B cell (primary cell): ENCODE results near the gene RNF224. TPM values are rescaled to one million over a fixed set of nuclear protein-coding genes. Genes with fewer than 3 reads are reported as not detected.

Source experiments
- ATAC-seq: fragments of 200-7000 bp; cut with Tn5 transposase; one replicate; pipeline ENCODE4 v1.10.0; 2021; ENCODE audit warnings: low read depth, mild to moderate bottlenecking, moderate number of reproducible peaks, moderate library complexity
- CTCF ChIA-PET: fragments of 350-600 bp; sonication (Branson Sonifier 250); formaldehyde crosslinking; loops from one replicate; lab custom pipeline; 2021; ENCODE audit warnings: antibody characterized with exemption, inconsistent platforms; lab: Charles Lee
- POLR2A ChIA-PET: fragments of 350-600 bp; sonication (Branson Sonifier 250); formaldehyde crosslinking; loops from one replicate; lab custom pipeline; 2021; ENCODE audit warnings: antibody characterized with exemption; lab: Charles Lee
- DNase-seq: peaks from one replicate; pipeline ENCODE4 v3.0.0; 2013
- H2AFZ ChIP-seq: 2 replicates; pipeline ENCODE4 v1.6.1; 2012; ENCODE audit warnings: mild to moderate bottlenecking, low read depth, low read length; ENCODE audit not compliant: insufficient read depth, poor library complexity, severe bottlenecking
- H3K27ac ChIP-seq, 2 donors: 1 replicate in 1 of 2; 2 replicates in 1 of 2; pipeline ENCODE4 v1.5.1; 2012 to 2013; ENCODE audit warnings: low read length in 2 of 2, mild to moderate bottlenecking in 2 of 2, moderate library complexity in 1 of 2
- H3K27me3 ChIP-seq, 4 experiments: fragments of 200-600 bp in 1 of 4; sonication (generic) in 1 of 4; replicated peaks in 1 of 4; 1 replicate in 2 of 4; 2 replicates in 2 of 4; pipeline versions ENCODE4 v1.6.1 to v1.7.0; 2013 to 2016; ENCODE audit warnings: low read length in 3 of 4, mild to moderate bottlenecking in 2 of 4, mixed read lengths in 1 of 4, moderate library complexity in 1 of 4; ENCODE audit not compliant: insufficient read depth in 4 of 4, control insufficient read depth in 3 of 4; ENCODE audit errors: control extremely low read depth in 1 of 4
- H3K36me3 ChIP-seq, 2 experiments: replicated peaks in 1 of 2; 1 replicate in 1 of 2; 2 replicates in 1 of 2; pipeline versions ENCODE4 v1.6.1 to v1.7.1; 2013; ENCODE audit warnings: low read length in 1 of 2; ENCODE audit not compliant: insufficient read depth in 2 of 2, control insufficient read depth in 1 of 2; ENCODE audit errors: control extremely low read depth in 1 of 2, extremely low read depth in 1 of 2
- H3K4me1 ChIP-seq, 2 donors: fragments of 200-600 bp in 1 of 2; sonication (generic) in 1 of 2; 1 replicate in 1 of 2; 2 replicates in 1 of 2; pipeline versions ENCODE4 v1.5.1 to v1.6.1; 2013 to 2017; ENCODE audit warnings: low read length in 2 of 2; ENCODE audit not compliant: control insufficient read depth in 2 of 2, insufficient read depth in 2 of 2
- H3K4me2 ChIP-seq: replicated peaks from 2 replicates; pipeline ENCODE3; 2012; ENCODE audit warnings: mild to moderate bottlenecking, low read depth, low read length; ENCODE audit not compliant: poor library complexity, severe bottlenecking
- H3K4me3 ChIP-seq, 5 experiments: fragments of 200-600 bp in 1 of 5; sonication (generic) in 1 of 5; 1 replicate in 3 of 5; 2 replicates in 2 of 5; pipeline versions ENCODE4 v1.5.1 to v1.7.0; 2011 to 2016; ENCODE audit warnings: low read length in 4 of 5, mild to moderate bottlenecking in 4 of 5, low read depth in 2 of 5, control low read depth in 1 of 5, moderate library complexity in 1 of 5; ENCODE audit not compliant: insufficient read depth in 1 of 5; ENCODE audit errors: control extremely low read depth in 1 of 5, extremely low read depth in 1 of 5
- H3K79me2 ChIP-seq: fragments of 200-600 bp; sonication (generic); one replicate; pipeline ENCODE4 v1.6.0; 2016; ENCODE audit warnings: low read length; ENCODE audit not compliant: control insufficient read depth, insufficient read depth
- H3K9ac ChIP-seq: fragments of 200-600 bp; sonication (generic); 2 replicates; pipeline ENCODE4 v1.6.1; 2017; ENCODE audit warnings: mild to moderate bottlenecking, low read length, moderate library complexity
- H3K9me3 ChIP-seq, 3 donors: one replicate each; pipeline versions ENCODE4 v1.6.1 to v1.7.1; 2013; ENCODE audit warnings: low read length in 2 of 3; ENCODE audit not compliant: control insufficient read depth in 2 of 3, insufficient read depth in 1 of 3; ENCODE audit errors: control extremely low read depth in 1 of 3
- H4K20me1 ChIP-seq: 2 replicates; pipeline ENCODE4 v1.6.0; 2012; ENCODE audit warnings: mild to moderate bottlenecking, low read length; ENCODE audit not compliant: insufficient read depth, control insufficient read depth, poor library complexity, severe bottlenecking
- H3K27ac Mint-ChIP-seq: one replicate; pipeline ENCODE4 v1.8.0; 2021; ENCODE audit warnings: mixed read lengths
- H3K27me3 Mint-ChIP-seq: one replicate; pipeline ENCODE4 v1.8.0; 2021; ENCODE audit warnings: mixed read lengths
- H3K4me1 Mint-ChIP-seq: one replicate; pipeline ENCODE4 v1.8.0; 2021; ENCODE audit warnings: mixed read lengths
- H3K4me3 Mint-ChIP-seq: one replicate; pipeline ENCODE4 v1.8.0; 2021; ENCODE audit warnings: mixed read lengths
- H3K9me3 Mint-ChIP-seq: one replicate; pipeline ENCODE4 v1.8.0; 2022; ENCODE audit warnings: mixed read lengths; ENCODE audit not compliant: insufficient read depth
- EZH2 ChIP-seq: IDR thresholded peaks from 2 replicates; pipeline ENCODE4 v1.6.1; 2012; ENCODE audit warnings: borderline replicate concordance, low read depth, mild to moderate bottlenecking, moderate library complexity, low read length; ENCODE audit not compliant: insufficient read depth, poor library complexity, severe bottlenecking
- WGBS: methylation state at CpG from one replicate; pipeline ENCODE4 v1.1.5; 2013; ENCODE audit warnings: missing lambda C conversion rate; ENCODE audit not compliant: insufficient coverage; 5-methylcytosine and 5-hydroxymethylcytosine counted together
- intact Hi-C: fragments of 100-400 bp; cut with micrococcal nuclease; formaldehyde crosslinking; loops from one replicate; pipeline ENCODE4 v1.10.0; 2022
- polyA plus RNA-seq: library from polyadenylated mRNA; depleted of rRNA; stranded (reverse); fragments of >200 nt; gene quantifications from 2 replicates; pipeline ENCODE4 v1.2.3, GENCODE V29; 2012
- total RNA-seq, 2 donors: library from RNA; stranded (reverse); fragments of 120-200 nt in 1 of 2; gene quantifications; 1 replicate in 1 of 2; 2 replicates in 1 of 2; pipeline versions ENCODE4 v1.2.3 to v1.2.4, GENCODE V29; 2013 to 2022
- TF ChIP-seq, protein P1 (sequence below): fragments of 200-600 bp; IDR thresholded peaks from one replicate; pipeline ENCODE4 v1.8.0; 2022; ENCODE audit warnings: antibody characterized with exemption, mild to moderate bottlenecking

Gene RNF224
- total and polyA plus RNA-seq, 2 donors (not counting 1 experiment from before 2014, with no cell fraction given) = not detected

DNA sequence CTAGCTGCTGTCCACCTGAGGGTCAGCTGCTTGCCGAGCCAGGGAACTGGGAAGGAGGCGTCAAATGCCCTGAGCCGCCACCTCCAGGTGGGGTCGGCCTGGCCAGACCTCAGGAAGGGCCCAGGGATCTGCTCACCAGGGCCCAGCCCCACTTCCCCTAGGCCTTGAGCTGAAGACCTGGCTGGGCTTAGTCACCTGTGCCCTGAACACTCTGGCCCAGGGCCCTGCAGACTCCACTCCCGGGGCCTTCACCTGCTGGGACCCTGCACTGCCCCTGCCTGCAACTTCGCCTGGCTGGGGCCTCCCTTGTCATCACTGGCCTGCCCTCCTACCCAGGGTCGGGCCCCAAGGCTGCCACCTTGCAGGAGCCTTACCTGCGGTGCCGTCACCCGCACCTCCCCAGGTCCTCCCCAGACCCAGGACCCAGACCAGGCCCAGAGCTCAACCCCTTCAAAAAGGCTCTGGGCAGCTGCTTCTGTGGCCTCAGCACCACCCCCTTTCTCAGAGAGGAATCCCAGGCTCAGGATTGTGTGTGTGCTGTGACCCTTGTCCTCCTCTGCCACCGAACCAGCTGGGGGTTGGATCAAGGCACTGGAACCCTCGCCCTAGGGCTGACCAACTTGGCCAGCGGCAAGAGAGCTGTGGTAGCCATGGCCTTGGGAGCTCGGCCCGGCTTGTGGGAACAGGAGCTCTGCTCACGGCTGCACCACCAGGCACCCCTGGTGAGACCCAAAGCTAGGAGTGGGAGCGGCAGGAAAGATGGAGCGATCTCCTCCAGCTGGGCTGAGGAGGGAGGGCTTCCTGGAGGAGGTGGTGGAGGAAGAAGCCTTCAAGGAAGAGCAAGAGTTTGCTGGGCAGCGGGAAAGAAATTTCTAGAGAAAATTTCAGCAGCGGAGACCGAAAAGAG lies 26.7 kb downstream of the RNF224 start:
- H3K27me3 Mint-ChIP-seq = no peaks in the 10 kb centered on the region
- POLR2A ChIA-PET = interaction anchor here (0.7 to 3.5 kb wide), 7 partner anchors 11 to 167 kb away, joined by 3 to 29 read pairs (median 5); partner anchors contain the start of genes MAN1B1, TOR4A and TUBB4B
- TF ChIP-seq, protein P1, sequence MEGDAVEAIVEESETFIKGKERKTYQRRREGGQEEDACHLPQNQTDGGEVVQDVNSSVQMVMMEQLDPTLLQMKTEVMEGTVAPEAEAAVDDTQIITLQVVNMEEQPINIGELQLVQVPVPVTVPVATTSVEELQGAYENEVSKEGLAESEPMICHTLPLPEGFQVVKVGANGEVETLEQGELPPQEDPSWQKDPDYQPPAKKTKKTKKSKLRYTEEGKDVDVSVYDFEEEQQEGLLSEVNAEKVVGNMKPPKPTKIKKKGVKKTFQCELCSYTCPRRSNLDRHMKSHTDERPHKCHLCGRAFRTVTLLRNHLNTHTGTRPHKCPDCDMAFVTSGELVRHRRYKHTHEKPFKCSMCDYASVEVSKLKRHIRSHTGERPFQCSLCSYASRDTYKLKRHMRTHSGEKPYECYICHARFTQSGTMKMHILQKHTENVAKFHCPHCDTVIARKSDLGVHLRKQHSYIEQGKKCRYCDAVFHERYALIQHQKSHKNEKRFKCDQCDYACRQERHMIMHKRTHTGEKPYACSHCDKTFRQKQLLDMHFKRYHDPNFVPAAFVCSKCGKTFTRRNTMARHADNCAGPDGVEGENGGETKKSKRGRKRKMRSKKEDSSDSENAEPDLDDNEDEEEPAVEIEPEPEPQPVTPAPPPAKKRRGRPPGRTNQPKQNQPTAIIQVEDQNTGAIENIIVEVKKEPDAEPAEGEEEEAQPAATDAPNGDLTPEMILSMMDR = no peak
- TF ChIP-seq EZH2 = no peak
- no peak for ATAC-seq
- H2AFZ ChIP-seq = peak overlapping the region; percentile 91
- H3K27me3 ChIP-seq = no peaks in the 10 kb centered on the region
- peaks cover 30% of the 10 kb centered on the region for H3K79me2 ChIP-seq
- H3K36me3 ChIP-seq = peaks cover 0 to 11% of the 10 kb centered on the region in 2 experiments
- peak overlapping the region; percentile 85 for H3K9ac ChIP-seq
- peaks cover 25% of the 10 kb centered on the region for H3K4me1 Mint-ChIP-seq
- no peaks in the 10 kb centered on the region for H3K9me3 ChIP-seq
- H3K27ac Mint-ChIP-seq = peak overlapping the region; percentile 73
- H3K4me3 ChIP-seq = peak overlapping the region in 4 of 5 experiments; percentile 67 to 81 (median 75)
- no peak for DNase-seq
- H3K27ac ChIP-seq = no peak overlapping the region
- H3K4me2 ChIP-seq = peak overlapping the region; percentile 92
- H3K9me3 Mint-ChIP-seq = no peaks in the 10 kb centered on the region
- H4K20me1 ChIP-seq = peaks cover 18% of the 10 kb centered on the region
- peaks cover 17 to 27% of the 10 kb centered on the region in 2 donors for H3K4me1 ChIP-seq
- intact Hi-C loops = loop anchor here (2.0 kb wide), 1 partner anchor 15 kb away; no protein-coding TSS in a partner anchor
- CTCF ChIA-PET = interaction anchor here (0.9 to 2.3 kb wide), 8 partner anchors 10 to 48 kb away, joined by 3 to 14 read pairs (median 3); partner anchors contain the start of genes CYSRT1, NRARP, TOR4A and TUBB4B
- 93% methylated on average over 21 of the region's 21 CpGs for WGBS
- H3K4me3 Mint-ChIP-seq = peak overlapping the region; percentile 86
